Common myeloid progenitor, CD34-positive (primary cell): ENCODE data around the gene ZNF804B.

ENCODE experiments used
- CTCF ChIA-PET: fragments of 350-600 bp; sonication (Branson Sonifier 250); formaldehyde crosslinking; loops from one replicate; lab custom pipeline; 2021; ENCODE audit warnings: antibody characterized with exemption; lab: Charles Lee
- POLR2A ChIA-PET: fragments of 350-600 bp; sonication (Branson Sonifier 250); formaldehyde crosslinking; loops from one replicate; lab custom pipeline; 2021; ENCODE audit warnings: antibody characterized with exemption; lab: Charles Lee
- DNase-seq, 3 donors: peaks; one replicate each; pipeline versions ENCODE4 v3.0.0 to v3.0.0-alpha.2; 2013
- H3K27ac ChIP-seq, 2 experiments: 1 replicate in 1 of 2; 2 replicates in 1 of 2; pipeline ENCODE4 v1.7.0; 2013; ENCODE audit warnings: inconsistent platforms in 2 of 2, low read length in 2 of 2, mild to moderate bottlenecking in 2 of 2, low read depth in 1 of 2, moderate library complexity in 1 of 2; ENCODE audit not compliant: severe bottlenecking in 2 of 2, insufficient read depth in 1 of 2, poor library complexity in 1 of 2
- H3K27me3 ChIP-seq, 5 experiments: replicated peaks in 2 of 5; 1 replicate in 3 of 5; 2 replicates in 2 of 5; pipeline versions ENCODE4 v1.6.1 to v1.7.0; 2013; ENCODE audit warnings: low read length in 4 of 5, mild to moderate bottlenecking in 2 of 5, moderate library complexity in 2 of 5, inconsistent platforms in 1 of 5; ENCODE audit not compliant: insufficient read depth in 5 of 5, control insufficient read depth in 4 of 5
- H3K36me3 ChIP-seq, 4 experiments: 1 replicate in 2 of 4; 2 replicates in 2 of 4; pipeline versions ENCODE4 v1.6.1 to v1.7.0; 2013; ENCODE audit warnings: low read length in 3 of 4, control low read depth in 1 of 4, mild to moderate bottlenecking in 1 of 4; ENCODE audit not compliant: control insufficient read depth in 4 of 4, insufficient read depth in 4 of 4
- H3K4me1 ChIP-seq, 4 experiments: 1 replicate in 3 of 4; 2 replicates in 1 of 4; pipeline versions ENCODE4 v1.6.1 to v1.7.1; 2013; ENCODE audit warnings: low read length in 3 of 4, mild to moderate bottlenecking in 3 of 4, control low read depth in 1 of 4, inconsistent platforms in 1 of 4, moderate library complexity in 1 of 4; ENCODE audit not compliant: control insufficient read depth in 4 of 4, insufficient read depth in 4 of 4; ENCODE audit errors: control extremely low read depth in 1 of 4
- H3K4me3 ChIP-seq, 7 experiments: 1 replicate in 4 of 7; 2 replicates in 3 of 7; pipeline versions ENCODE4 v1.5.1 to v1.7.0; 2013; ENCODE audit warnings: mild to moderate bottlenecking in 7 of 7, low read length in 6 of 7, moderate library complexity in 6 of 7, inconsistent platforms in 2 of 7, low read depth in 2 of 7, control low read depth in 1 of 7; ENCODE audit not compliant: insufficient read depth in 4 of 7, control insufficient read depth in 1 of 7; ENCODE audit errors: extremely low read depth in 1 of 7
- H3K9me3 ChIP-seq, 5 experiments: 1 replicate in 4 of 5; 2 replicates in 1 of 5; pipeline versions ENCODE4 v1.6.1 to v1.7.1; 2013; ENCODE audit warnings: low read length in 4 of 5, mild to moderate bottlenecking in 2 of 5, inconsistent platforms in 1 of 5, low read depth in 1 of 5, moderate library complexity in 1 of 5; ENCODE audit not compliant: control insufficient read depth in 4 of 5, insufficient read depth in 2 of 5; ENCODE audit errors: control extremely low read depth in 1 of 5
- WGBS: methylation state at CpG from one replicate; pipeline ENCODE4 v1.1.5; 2013; ENCODE audit not compliant: insufficient coverage; 5-methylcytosine and 5-hydroxymethylcytosine counted together

The ZNF804B gene

GRCh38 chr7:88789480-88790064 lies 30.1 kb downstream of the ZNF804B start:
- Histone ChIP-seq H3K36me3 (no peaks in the 10 kb centered on the region), H3K27me3 (no peaks in the 10 kb centered on the region), H3K4me3 (no peak overlapping the region), H3K4me1 (no peaks in the 10 kb centered on the region), H3K27ac (no peak overlapping the region), H3K9me3 (no peaks in the 10 kb centered on the region)
- DNase-seq, result peak; percentile 25 to 56 (median 42)
- ChIA-PET POLR2A (no interaction called here), CTCF (interaction anchor here (1.6 kb wide), 1 partner anchor 17 kb away, joined by 4 read pairs; no protein-coding TSS in a partner anchor)
- WGBS, result 20% methylated on average over 1 of the region's 2 CpGs

- Histone ChIP-seq H3K27me3 (no peaks in the 10 kb centered on the region), H3K36me3 (no peaks in the 10 kb centered on the region), H3K9me3 (no peaks in the 10 kb centered on the region), H3K27ac (no peak overlapping the region), H3K4me3 (no peak overlapping the region), H3K4me1 (no peaks in the 10 kb centered on the region)
- DNase-seq, result no peak
- POLR2A ChIA-PET, result no interaction called here
- WGBS, result 88% methylated on average over 4 of the region's 4 CpGs
- CTCF ChIA-PET, result interaction anchor here (1.1 to 1.3 kb wide), 2 partner anchors 447 to 831 kb away, joined by 3 read pairs; no protein-coding TSS in a partner anchor
Observed at GRCh38 chr7:88791891-88792290, 32.4 kb downstream of the ZNF804B start.

- DNase-seq, result no peak
- Histone ChIP-seq H3K36me3 (no peaks in the 10 kb centered on the region), H3K4me1 (no peaks in the 10 kb centered on the region), H3K27ac (no peak overlapping the region), H3K9me3 (no peaks in the 10 kb centered on the region), H3K4me3 (no peak overlapping the region), H3K27me3 (no peaks in the 10 kb centered on the region)
- CTCF ChIA-PET, result interaction anchor here (1.1 to 1.3 kb wide), 2 partner anchors 447 to 830 kb away, joined by 3 read pairs; no protein-coding TSS in a partner anchor
- POLR2A ChIA-PET, result no interaction called here
- 100% methylated on average over 1 of the region's 3 CpGs for WGBS
Observed at GRCh38 chr7:88792361-88792760, 32.9 kb downstream of the ZNF804B start.

GRCh38 chr7:88795553-88795952 lies 36.1 kb downstream of the ZNF804B start, which contains the start of gene TEX47:
TEX47 (minus strand) TSS chr7:88795737; CDS start chr7:88794942, 795 bp downstream.
- ChIA-PET POLR2A (no interaction called here), CTCF (no interaction called here)
- 97% methylated on average over 7 of the region's 7 CpGs for WGBS
- H3K27ac ChIP-seq, result no peak within 1 kb of the TSS
- H3K9me3 ChIP-seq, result no peaks in the 10 kb centered on the region
- H3K4me3 ChIP-seq, result no peak within 1 kb of the TSS
- H3K36me3 ChIP-seq, result no peaks in the 10 kb centered on the region
- no peak for DNase-seq
- H3K27me3 ChIP-seq, result no peaks in the 10 kb centered on the region
- no peaks in the 10 kb centered on the region for H3K4me1 ChIP-seq

- H3K4me3 ChIP-seq, result no peak overlapping the region
- no peak for DNase-seq
- no peaks in the 10 kb centered on the region for H3K9me3 ChIP-seq
- CTCF ChIA-PET, result no interaction called here
- 75% methylated on average over 2 of the region's 3 CpGs for WGBS
- no peaks in the 10 kb centered on the region for H3K27me3 ChIP-seq
- no peak overlapping the region for H3K27ac ChIP-seq
- no peaks in the 10 kb centered on the region for H3K4me1 ChIP-seq
- POLR2A ChIA-PET, result no interaction called here
- no peaks in the 10 kb centered on the region for H3K36me3 ChIP-seq
Observed at GRCh38 chr7:88801046-88801445, 41.5 kb downstream of the ZNF804B start.

GRCh38 chr7:88806280-88807037 lies 47.0 kb downstream of the ZNF804B start:
- CTCF ChIA-PET, result no interaction called here
- WGBS, result no CpG with 5 or more reads among the region's 2 CpGs

GRCh38 chr7:88818552-88818951 lies 59.1 kb downstream of the ZNF804B start:
- ChIA-PET POLR2A (no interaction called here), CTCF (no interaction called here)
- no peaks in the 10 kb centered on the region for H3K27me3 ChIP-seq
- no peaks in the 10 kb centered on the region for H3K36me3 ChIP-seq
- no peak overlapping the region for H3K27ac ChIP-seq
- no peak overlapping the region for H3K4me3 ChIP-seq
- H3K4me1 ChIP-seq, result no peaks in the 10 kb centered on the region
- DNase-seq, result no peak
- H3K9me3 ChIP-seq, result no peaks in the 10 kb centered on the region

More at GRCh38 chr7:88806280-88807037, 47.0 kb downstream of the ZNF804B start:
- no peak for DNase-seq
- no peaks in the 10 kb centered on the region for H3K9me3 ChIP-seq
- POLR2A ChIA-PET, result no interaction called here
- no peak overlapping the region for H3K4me3 ChIP-seq
- no peak overlapping the region for H3K27ac ChIP-seq
- no peaks in the 10 kb centered on the region for H3K27me3 ChIP-seq
- H3K4me1 ChIP-seq, result no peaks in the 10 kb centered on the region
- no peaks in the 10 kb centered on the region for H3K36me3 ChIP-seq
